H1 (cell line): ENCODE measurements around the gene RASGRF1. TPM values are rescaled to one million over a fixed set of nuclear protein-coding genes. Genes with fewer than 3 reads are reported as not detected.

Experiments
- EP300 ChIP-seq, 2 experiments: IDR thresholded peaks; 1 replicate in 1 of 2; 2 replicates in 1 of 2; pipeline ENCODE4 v1.6.1; 2011 to 2012; ENCODE audit warnings: low read depth in 2 of 2, low read length in 2 of 2, mild to moderate bottlenecking in 2 of 2, borderline replicate concordance in 1 of 2, inconsistent platforms in 1 of 2, moderate library complexity in 1 of 2
- HDAC2 ChIP-seq, 2 experiments: fragments of 300-600 bp in 1 of 2; sonication (generic) in 1 of 2; IDR thresholded peaks; 2 replicates each; pipeline ENCODE4 v1.6.1; 2011 to 2012; ENCODE audit warnings: low read depth in 2 of 2, low read length in 2 of 2, mild to moderate bottlenecking in 2 of 2, moderate library complexity in 2 of 2, borderline replicate concordance in 1 of 2, inconsistent platforms in 1 of 2
- KDM1A ChIP-seq: fragments of 200-600, 300-600 bp; sonication (generic); IDR thresholded peaks from 2 replicates; pipeline ENCODE4 v1.7.1; 2016; ENCODE audit warnings: mild to moderate bottlenecking, low read length, borderline replicate concordance
- NANOG ChIP-seq: IDR thresholded peaks from 2 replicates; pipeline ENCODE4 v1.6.1; 2011; ENCODE audit warnings: low read length, low read depth, mild to moderate bottlenecking, inconsistent platforms; ENCODE audit not compliant: insufficient read depth, poor library complexity, severe bottlenecking
- PHF8 ChIP-seq: fragments of 200-600 bp; sonication (generic); conservative IDR thresholded peaks from 2 replicates; pipeline ENCODE4 v1.7.1; 2012; ENCODE audit warnings: low read depth, mild to moderate bottlenecking, inconsistent platforms, low read length, moderate library complexity
- SIX5 ChIP-seq: IDR thresholded peaks from 2 replicates; pipeline ENCODE4 v1.6.1; 2011; ENCODE audit warnings: mild to moderate bottlenecking, low read depth, low read length
- SP1 ChIP-seq: IDR thresholded peaks from 2 replicates; pipeline ENCODE4 v1.6.1; 2011; ENCODE audit warnings: low read depth, low read length
- SP2 ChIP-seq: IDR thresholded peaks from 2 replicates; pipeline ENCODE4 v1.6.1; 2012; ENCODE audit warnings: mild to moderate bottlenecking, low read length, inconsistent platforms
- polyA plus RNA-seq, 7 experiments: library from polyadenylated mRNA; depleted of rRNA in 3 of 7; stranded (reverse) in 5 of 7; unstranded in 2 of 7; fragments of >200 nt in 5 of 7; fragments of 200-250 nt in 2 of 7; gene quantifications; 1 replicate in 5 of 7; 2 replicates in 1 of 7; 4 replicates in 1 of 7; pipeline versions ENCODE4 v1.2.1 to v1.2.3, GENCODE V29; 2011 to 2013; ENCODE audit warnings: missing spikeins in 2 of 7, mixed read lengths in 2 of 7
- total RNA-seq: library from RNA; stranded (reverse); fragmentation: NEBNext Ultra II Directional; extraction: Animal tissue kit (Norgen Biotek cat#: 25700); gene quantifications from 2 replicates; pipeline ENCODE4 v1.2.1, GENCODE V29; 2021
- TF ChIP-seq, protein P1 (sequence below): fragments of 300-600 bp; sonication (generic); IDR thresholded peaks from 2 replicates; pipeline ENCODE4 v1.7.1; 2012; ENCODE audit warnings: low read length, moderate library complexity, mild to moderate bottlenecking, inconsistent platforms; ENCODE audit not compliant: insufficient replicate concordance
- TF ChIP-seq, protein P2 (sequence below): IDR thresholded peaks from 2 replicates; pipeline ENCODE4 v1.6.1; 2011; ENCODE audit warnings: low read length, improper control_type of control experiment

The RASGRF1 gene
- total and polyA plus RNA-seq, 2 of the 8 experiments (the other 6 are each of a cell fraction or from before 2014, with no cell fraction given): 0.42 to 0.67 TPM

GRCh38 chr15:78921517-78921916, 169.1 kb downstream of the RASGRF1 start (continued):
- TF ChIP-seq, protein P1, sequence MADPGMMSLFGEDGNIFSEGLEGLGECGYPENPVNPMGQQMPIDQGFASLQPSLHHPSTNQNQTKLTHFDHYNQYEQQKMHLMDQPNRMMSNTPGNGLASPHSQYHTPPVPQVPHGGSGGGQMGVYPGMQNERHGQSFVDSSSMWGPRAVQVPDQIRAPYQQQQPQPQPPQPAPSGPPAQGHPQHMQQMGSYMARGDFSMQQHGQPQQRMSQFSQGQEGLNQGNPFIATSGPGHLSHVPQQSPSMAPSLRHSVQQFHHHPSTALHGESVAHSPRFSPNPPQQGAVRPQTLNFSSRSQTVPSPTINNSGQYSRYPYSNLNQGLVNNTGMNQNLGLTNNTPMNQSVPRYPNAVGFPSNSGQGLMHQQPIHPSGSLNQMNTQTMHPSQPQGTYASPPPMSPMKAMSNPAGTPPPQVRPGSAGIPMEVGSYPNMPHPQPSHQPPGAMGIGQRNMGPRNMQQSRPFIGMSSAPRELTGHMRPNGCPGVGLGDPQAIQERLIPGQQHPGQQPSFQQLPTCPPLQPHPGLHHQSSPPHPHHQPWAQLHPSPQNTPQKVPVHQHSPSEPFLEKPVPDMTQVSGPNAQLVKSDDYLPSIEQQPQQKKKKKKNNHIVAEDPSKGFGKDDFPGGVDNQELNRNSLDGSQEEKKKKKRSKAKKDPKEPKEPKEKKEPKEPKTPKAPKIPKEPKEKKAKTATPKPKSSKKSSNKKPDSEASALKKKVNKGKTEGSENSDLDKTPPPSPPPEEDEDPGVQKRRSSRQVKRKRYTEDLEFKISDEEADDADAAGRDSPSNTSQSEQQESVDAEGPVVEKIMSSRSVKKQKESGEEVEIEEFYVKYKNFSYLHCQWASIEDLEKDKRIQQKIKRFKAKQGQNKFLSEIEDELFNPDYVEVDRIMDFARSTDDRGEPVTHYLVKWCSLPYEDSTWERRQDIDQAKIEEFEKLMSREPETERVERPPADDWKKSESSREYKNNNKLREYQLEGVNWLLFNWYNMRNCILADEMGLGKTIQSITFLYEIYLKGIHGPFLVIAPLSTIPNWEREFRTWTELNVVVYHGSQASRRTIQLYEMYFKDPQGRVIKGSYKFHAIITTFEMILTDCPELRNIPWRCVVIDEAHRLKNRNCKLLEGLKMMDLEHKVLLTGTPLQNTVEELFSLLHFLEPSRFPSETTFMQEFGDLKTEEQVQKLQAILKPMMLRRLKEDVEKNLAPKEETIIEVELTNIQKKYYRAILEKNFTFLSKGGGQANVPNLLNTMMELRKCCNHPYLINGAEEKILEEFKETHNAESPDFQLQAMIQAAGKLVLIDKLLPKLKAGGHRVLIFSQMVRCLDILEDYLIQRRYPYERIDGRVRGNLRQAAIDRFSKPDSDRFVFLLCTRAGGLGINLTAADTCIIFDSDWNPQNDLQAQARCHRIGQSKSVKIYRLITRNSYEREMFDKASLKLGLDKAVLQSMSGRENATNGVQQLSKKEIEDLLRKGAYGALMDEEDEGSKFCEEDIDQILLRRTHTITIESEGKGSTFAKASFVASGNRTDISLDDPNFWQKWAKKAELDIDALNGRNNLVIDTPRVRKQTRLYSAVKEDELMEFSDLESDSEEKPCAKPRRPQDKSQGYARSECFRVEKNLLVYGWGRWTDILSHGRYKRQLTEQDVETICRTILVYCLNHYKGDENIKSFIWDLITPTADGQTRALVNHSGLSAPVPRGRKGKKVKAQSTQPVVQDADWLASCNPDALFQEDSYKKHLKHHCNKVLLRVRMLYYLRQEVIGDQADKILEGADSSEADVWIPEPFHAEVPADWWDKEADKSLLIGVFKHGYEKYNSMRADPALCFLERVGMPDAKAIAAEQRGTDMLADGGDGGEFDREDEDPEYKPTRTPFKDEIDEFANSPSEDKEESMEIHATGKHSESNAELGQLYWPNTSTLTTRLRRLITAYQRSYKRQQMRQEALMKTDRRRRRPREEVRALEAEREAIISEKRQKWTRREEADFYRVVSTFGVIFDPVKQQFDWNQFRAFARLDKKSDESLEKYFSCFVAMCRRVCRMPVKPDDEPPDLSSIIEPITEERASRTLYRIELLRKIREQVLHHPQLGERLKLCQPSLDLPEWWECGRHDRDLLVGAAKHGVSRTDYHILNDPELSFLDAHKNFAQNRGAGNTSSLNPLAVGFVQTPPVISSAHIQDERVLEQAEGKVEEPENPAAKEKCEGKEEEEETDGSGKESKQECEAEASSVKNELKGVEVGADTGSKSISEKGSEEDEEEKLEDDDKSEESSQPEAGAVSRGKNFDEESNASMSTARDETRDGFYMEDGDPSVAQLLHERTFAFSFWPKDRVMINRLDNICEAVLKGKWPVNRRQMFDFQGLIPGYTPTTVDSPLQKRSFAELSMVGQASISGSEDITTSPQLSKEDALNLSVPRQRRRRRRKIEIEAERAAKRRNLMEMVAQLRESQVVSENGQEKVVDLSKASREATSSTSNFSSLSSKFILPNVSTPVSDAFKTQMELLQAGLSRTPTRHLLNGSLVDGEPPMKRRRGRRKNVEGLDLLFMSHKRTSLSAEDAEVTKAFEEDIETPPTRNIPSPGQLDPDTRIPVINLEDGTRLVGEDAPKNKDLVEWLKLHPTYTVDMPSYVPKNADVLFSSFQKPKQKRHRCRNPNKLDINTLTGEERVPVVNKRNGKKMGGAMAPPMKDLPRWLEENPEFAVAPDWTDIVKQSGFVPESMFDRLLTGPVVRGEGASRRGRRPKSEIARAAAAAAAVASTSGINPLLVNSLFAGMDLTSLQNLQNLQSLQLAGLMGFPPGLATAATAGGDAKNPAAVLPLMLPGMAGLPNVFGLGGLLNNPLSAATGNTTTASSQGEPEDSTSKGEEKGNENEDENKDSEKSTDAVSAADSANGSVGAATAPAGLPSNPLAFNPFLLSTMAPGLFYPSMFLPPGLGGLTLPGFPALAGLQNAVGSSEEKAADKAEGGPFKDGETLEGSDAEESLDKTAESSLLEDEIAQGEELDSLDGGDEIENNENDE: no peak
- no peak for TF ChIP-seq PHF8
- no peak for TF ChIP-seq KDM1A
- no peak for TF ChIP-seq SP1
- no peak for TF ChIP-seq EP300 (IDR thresholded peaks at IDR 0.05; ENCODE audit: borderline replicate concordance in 1 of 2, low read depth in 2 of 2, low read length in 2 of 2)
- TF ChIP-seq SIX5: no peak
- TF ChIP-seq, protein P2, sequence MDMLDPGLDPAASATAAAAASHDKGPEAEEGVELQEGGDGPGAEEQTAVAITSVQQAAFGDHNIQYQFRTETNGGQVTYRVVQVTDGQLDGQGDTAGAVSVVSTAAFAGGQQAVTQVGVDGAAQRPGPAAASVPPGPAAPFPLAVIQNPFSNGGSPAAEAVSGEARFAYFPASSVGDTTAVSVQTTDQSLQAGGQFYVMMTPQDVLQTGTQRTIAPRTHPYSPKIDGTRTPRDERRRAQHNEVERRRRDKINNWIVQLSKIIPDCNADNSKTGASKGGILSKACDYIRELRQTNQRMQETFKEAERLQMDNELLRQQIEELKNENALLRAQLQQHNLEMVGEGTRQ: no peak
- no peak for TF ChIP-seq NANOG
- TF ChIP-seq SP2: no peak
- TF ChIP-seq HDAC2 (IDR thresholded peaks at IDR 0.05; ENCODE audit: borderline replicate concordance in 1 of 2, low read depth in 2 of 2, low read length in 2 of 2): no peak
